Duodenal mucosa (tissue), 2 donors: Measurements from ENCODE around the gene DUSP1.

Experiments used
- H3K27ac ChIP-seq: one replicate; pipeline ENCODE4 v1.7.0; 2013; ENCODE audit warnings: low read depth, low read length
- H3K27me3 ChIP-seq, 2 donors: one replicate each; pipeline ENCODE4 v1.7.0; 2013; ENCODE audit warnings: low read length in 2 of 2, control low read depth in 1 of 2; ENCODE audit not compliant: insufficient read depth in 2 of 2, control insufficient read depth in 1 of 2
- H3K36me3 ChIP-seq, 2 donors: one replicate each; pipeline ENCODE4 v1.7.0; 2013; ENCODE audit warnings: low read length in 2 of 2, control low read depth in 1 of 2; ENCODE audit not compliant: insufficient read depth in 2 of 2, control insufficient read depth in 1 of 2
- H3K4me1 ChIP-seq, 2 donors: one replicate each; pipeline ENCODE4 v1.7.0; 2013; ENCODE audit warnings: low read length in 2 of 2, control low read depth in 1 of 2; ENCODE audit not compliant: insufficient read depth in 2 of 2, control insufficient read depth in 1 of 2
- H3K4me3 ChIP-seq, 2 donors: one replicate each; pipeline ENCODE4 v1.7.0; 2013; ENCODE audit warnings: low read length in 2 of 2, low read depth in 1 of 2
- H3K9ac ChIP-seq, 2 donors: one replicate each; pipeline ENCODE4 v1.7.0; 2013; ENCODE audit warnings: low read length in 2 of 2, low read depth in 1 of 2
- H3K9me3 ChIP-seq, 2 donors: one replicate each; pipeline ENCODE4 v1.7.0; 2013; ENCODE audit warnings: low read length in 2 of 2, control low read depth in 1 of 2; ENCODE audit not compliant: control insufficient read depth in 1 of 2

The DUSP1 gene

GRCh38 chr5:172762214-172763119 lies 8.5 kb downstream of the DUSP1 start:
- Histone ChIP-seq H3K4me3 (no peak overlapping the region), H3K36me3 (peaks cover 2% of the 10 kb centered on the region in 2 donors), H3K27ac (no peak overlapping the region), H3K9me3 (no peaks in the 10 kb centered on the region), H3K9ac (no peak overlapping the region), H3K27me3 (no peaks in the 10 kb centered on the region), H3K4me1 (peaks cover 24 to 26% of the 10 kb centered on the region in 2 donors)

DNA sequence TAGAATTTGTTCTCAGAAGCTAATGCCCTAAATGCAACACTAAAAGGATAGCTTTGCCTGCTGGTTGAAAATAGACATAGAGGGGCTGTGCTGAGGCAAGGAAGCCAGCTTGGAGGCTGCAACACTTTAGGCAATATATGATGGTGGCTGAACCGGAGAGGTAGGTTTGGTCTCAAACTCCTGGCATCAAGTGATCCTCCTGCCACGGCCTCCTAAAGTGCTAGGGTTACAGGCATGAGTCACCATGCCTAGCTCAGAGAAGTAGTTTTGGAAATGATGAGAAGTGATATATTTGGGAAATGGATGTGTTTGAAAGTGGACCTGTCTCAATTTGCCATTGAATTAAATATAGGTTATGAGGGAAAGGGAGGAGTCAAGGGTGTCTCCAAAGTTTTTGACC lies 10.0 kb downstream of the DUSP1 start:
- H3K4me3 ChIP-seq: no peak overlapping the region
- H3K4me1 ChIP-seq: peaks cover 11 to 13% of the 10 kb centered on the region in 2 donors

GRCh38 chr5:172760136-172760535 lies 10.9 kb downstream of the DUSP1 start:
- Histone ChIP-seq H3K27me3 (no peaks in the 10 kb centered on the region), H3K4me1 (peaks cover 5 to 7% of the 10 kb centered on the region in 2 donors), H3K4me3 (no peak overlapping the region), H3K9ac (no peak overlapping the region), H3K9me3 (no peaks in the 10 kb centered on the region), H3K36me3 (no peaks in the 10 kb centered on the region), H3K27ac (no peak overlapping the region)

More for the DNA sequence above, 10.0 kb downstream of the DUSP1 start:
- no peak overlapping the region for H3K9ac ChIP-seq
- H3K36me3 ChIP-seq: no peaks in the 10 kb centered on the region
- H3K9me3 ChIP-seq: no peaks in the 10 kb centered on the region
- no peaks in the 10 kb centered on the region for H3K27me3 ChIP-seq
- no peak overlapping the region for H3K27ac ChIP-seq

DNA sequence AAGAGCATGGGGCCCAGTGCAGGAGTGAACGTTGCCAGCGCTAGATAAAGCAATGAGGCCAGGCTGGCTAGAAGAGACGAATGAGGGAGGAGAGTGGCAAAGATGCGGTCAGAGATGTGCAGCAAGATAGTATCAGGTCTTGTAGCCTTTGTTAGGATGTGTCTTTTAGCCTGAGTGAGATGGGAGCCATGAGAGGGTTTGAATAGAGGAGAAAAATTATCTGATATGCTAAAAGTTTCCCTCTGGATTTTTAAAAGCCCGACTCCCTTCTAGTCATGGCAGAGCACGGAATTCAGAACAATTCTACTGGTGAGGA lies 12.2 kb downstream of the DUSP1 start:
- H3K27ac ChIP-seq: no peak overlapping the region
- H3K9me3 ChIP-seq: no peaks in the 10 kb centered on the region
- no peaks in the 10 kb centered on the region for H3K36me3 ChIP-seq
- no peaks in the 10 kb centered on the region for H3K27me3 ChIP-seq
- no peak overlapping the region for H3K9ac ChIP-seq
- no peak overlapping the region for H3K4me3 ChIP-seq
- no peaks in the 10 kb centered on the region for H3K4me1 ChIP-seq

GRCh38 chr5:172758077-172758833 lies 12.7 kb downstream of the DUSP1 start:
- H3K27me3 ChIP-seq: no peaks in the 10 kb centered on the region
- H3K27ac ChIP-seq: no peak overlapping the region
- no peaks in the 10 kb centered on the region for H3K36me3 ChIP-seq
- no peaks in the 10 kb centered on the region for H3K4me1 ChIP-seq
- no peak overlapping the region for H3K4me3 ChIP-seq
- H3K9ac ChIP-seq: no peak overlapping the region
- H3K9me3 ChIP-seq: no peaks in the 10 kb centered on the region

DNA sequence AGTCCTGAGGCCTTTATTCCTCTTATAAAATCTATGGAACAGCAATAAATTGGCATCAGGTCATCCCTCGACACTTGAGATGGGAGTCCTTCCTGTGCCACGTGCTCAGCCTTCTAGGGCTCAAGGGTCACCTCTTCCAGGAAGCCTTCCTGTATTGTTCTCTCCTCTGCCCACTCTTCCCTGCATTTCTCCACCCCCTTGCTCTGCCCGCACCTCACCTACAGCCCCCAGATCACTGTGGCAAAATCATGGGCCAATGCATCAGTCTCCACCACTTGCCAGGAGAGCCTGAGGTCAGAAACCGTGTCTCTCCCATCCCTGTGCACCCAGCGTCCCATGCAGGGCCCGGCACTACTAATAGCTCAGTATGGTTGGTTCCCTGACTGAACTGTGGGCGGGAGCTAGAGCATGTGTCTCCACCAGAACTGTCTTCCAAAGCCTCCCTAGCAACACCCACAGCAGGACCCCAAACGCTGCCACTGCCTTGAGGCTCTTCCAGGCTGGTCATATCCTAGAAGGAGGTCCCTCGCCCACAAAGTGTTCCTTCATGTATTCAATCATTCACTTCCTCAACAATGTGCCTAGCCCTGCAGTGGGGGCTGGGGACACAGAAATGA lies 13.5 kb downstream of the DUSP1 start:
- Histone ChIP-seq H3K27ac (no peak overlapping the region), H3K4me3 (no peak overlapping the region), H3K27me3 (no peaks in the 10 kb centered on the region), H3K9ac (no peak overlapping the region), H3K36me3 (no peaks in the 10 kb centered on the region), H3K4me1 (no peaks in the 10 kb centered on the region), H3K9me3 (no peaks in the 10 kb centered on the region)

DNA sequence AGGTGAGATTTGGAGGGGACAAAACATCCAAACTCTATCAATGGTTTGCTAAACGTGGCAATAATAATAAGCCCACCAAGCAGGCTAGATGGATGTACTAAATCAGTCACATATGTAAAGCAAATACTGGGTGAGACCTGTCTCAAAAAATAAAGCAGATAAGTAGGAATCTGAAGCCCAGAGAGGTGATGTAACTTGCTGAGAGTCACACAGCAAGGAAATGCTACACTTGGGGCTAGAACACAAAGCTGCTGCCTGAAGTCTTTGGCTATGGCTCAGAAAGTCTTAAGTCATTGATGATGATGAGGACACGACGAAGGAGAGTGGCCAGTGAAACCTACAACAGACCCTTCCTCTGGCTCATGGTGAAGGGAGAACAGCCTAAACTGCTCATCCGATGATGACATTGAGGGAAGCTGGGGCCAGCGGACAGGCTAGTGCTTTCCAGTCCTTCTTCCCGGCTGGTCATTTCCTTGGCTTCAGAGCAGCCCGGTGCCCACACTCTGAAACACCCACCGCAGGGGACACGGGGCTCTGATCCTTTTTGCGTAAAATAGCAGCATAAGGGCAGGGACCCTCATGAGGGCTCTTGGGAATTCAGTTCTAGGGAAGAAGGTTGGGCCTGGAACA lies 14.1 kb downstream of the DUSP1 start:
- H3K27me3 ChIP-seq: no peaks in the 10 kb centered on the region

GRCh38 chr5:172754596-172755356 lies 16.2 kb downstream of the DUSP1 start:
- no peaks in the 10 kb centered on the region for H3K27me3 ChIP-seq
- H3K4me1 ChIP-seq: no peaks in the 10 kb centered on the region
- no peak overlapping the region for H3K27ac ChIP-seq
- H3K4me3 ChIP-seq: no peak overlapping the region
- no peaks in the 10 kb centered on the region for H3K9me3 ChIP-seq
- no peaks in the 10 kb centered on the region for H3K36me3 ChIP-seq
- H3K9ac ChIP-seq: no peak overlapping the region

More for the DNA sequence above, 14.1 kb downstream of the DUSP1 start:
- Histone ChIP-seq H3K36me3 (no peaks in the 10 kb centered on the region), H3K4me1 (no peaks in the 10 kb centered on the region), H3K9me3 (no peaks in the 10 kb centered on the region), H3K4me3 (no peak overlapping the region), H3K27ac (no peak overlapping the region), H3K9ac (no peak overlapping the region)

DNA sequence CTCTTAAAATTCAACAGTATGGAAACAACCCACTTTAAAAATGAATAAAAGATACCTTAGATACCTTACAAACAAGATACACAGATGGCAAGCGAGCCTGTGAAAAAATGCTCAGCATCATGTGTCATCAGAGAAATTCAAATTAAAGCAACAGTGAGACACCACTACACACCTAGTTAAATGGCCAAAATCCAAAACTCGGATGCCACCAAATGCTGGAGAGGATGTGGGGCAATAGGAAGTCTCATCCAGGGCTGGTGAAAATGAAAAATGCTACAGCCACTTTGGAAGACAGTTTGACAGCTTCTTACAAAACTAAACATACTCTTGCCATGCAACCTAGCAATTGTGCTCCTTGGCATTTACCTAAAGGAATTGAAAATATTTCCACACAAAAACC lies 17.9 kb downstream of the DUSP1 start:
- Histone ChIP-seq H3K4me3 (no peak overlapping the region), H3K9me3 (no peaks in the 10 kb centered on the region), H3K36me3 (no peaks in the 10 kb centered on the region), H3K9ac (no peak overlapping the region), H3K27me3 (no peaks in the 10 kb centered on the region), H3K4me1 (no peaks in the 10 kb centered on the region), H3K27ac (no peak overlapping the region)
